ENCODE measurements around the gene ABHD14A.

The ABHD14A gene

DNA sequence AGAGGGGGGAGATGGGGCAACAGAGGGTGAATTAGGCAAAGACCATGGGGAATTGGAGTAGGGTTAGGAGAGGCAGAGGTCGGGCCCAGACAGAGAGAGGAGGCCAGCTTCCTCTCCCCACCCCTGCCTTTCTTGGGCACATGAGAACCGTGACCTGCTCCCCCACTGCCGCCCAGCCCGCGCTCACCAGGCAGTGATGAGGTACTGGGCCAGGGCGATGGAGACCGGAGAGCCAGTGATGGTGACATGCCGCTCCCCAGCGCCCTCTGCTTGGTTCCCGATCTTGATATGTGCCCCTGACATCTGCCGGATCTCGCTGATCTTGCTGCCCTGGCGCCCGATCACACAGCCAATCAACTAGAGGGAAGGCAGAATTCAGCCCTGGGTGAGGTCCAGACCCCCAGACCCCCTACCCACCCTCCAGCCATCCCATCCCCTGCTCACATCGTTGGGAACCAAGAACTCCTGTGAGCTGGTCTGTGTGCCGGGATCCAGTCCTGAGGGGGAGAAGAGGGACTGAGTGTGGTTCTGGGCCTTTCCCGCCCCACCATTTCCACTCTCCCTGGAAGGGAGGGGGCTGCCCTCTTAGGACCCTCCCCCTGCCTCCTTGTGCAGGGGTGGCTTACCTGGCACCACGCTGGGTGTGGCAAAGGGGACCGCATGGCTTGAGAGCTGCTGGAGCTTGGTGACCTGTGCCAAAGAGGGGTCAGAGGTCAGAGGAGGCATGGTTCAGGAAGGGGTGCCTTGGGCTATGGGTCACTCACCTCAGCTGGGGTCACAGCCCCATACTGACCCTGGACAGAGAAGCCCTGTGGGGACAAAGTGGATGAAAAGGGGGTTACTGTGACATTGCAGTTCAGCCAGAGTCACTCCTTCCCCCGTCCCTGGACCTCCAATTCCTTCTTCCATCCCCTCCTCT, 16.0 kb upstream of the ABHD14A start:
- no peak for DNase-seq

DNA sequence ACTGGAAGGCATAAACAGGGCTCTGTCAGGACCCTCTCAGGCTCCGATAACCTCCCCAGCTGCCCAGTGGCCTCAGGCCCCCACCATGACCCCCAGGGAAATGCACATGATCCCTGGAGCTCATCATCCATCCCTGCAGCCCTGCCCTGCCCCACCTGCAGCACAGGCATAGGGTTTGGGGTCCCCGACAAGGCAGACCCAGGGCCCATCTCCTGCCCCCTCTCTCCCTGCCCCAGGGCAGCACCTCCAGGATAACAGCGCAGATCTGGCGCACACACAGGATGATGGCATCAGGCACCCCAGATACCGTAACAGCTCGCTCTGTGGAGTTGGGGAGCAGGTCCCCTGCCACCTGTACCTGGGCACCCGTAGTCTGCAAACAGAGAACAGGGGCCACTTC, 15.2 kb upstream of the ABHD14A start:
- DNase-seq = no peak

DNA sequence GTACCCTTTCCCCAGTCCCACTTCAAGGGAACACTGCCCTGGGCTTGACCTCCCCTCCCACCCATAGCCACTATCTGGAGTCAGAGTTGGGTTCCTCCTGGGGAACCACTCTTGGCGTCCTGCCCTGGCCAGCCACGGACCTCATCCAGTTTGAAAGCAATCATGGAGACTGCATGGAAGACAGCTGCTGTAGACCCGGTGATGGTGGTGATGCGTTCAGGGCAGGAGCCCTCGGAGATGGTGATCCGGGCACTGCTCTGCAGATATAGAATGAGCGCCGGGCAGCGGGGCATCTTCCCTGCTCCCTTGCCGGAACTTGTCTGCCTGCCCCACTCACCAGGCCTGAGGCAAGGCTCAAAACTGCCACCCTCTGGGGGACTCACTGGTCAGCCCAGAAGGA, 14.5 kb upstream of the ABHD14A start:
- no peak for DNase-seq

DNA sequence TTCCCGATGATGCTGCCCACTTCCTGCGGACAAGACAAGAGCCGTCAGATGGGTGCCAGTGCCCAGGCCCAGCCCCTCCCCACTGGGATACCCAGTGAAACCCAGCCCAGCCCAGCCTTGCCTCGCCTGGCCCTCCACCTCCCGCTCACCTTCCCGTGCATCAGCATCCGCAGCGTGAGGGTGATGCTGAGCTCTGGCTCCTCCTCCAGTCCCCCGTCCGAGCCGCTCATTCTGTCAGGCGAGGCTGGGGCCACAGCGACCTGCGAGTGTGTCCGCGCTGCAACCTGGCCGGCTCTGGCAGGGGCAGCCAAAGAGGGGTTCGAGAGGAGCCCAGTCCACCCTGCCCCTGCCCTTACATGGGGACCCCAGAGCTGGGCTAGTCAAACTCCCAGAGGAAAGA, 13.9 kb upstream of the ABHD14A start:
- no peak for DNase-seq

DNA sequence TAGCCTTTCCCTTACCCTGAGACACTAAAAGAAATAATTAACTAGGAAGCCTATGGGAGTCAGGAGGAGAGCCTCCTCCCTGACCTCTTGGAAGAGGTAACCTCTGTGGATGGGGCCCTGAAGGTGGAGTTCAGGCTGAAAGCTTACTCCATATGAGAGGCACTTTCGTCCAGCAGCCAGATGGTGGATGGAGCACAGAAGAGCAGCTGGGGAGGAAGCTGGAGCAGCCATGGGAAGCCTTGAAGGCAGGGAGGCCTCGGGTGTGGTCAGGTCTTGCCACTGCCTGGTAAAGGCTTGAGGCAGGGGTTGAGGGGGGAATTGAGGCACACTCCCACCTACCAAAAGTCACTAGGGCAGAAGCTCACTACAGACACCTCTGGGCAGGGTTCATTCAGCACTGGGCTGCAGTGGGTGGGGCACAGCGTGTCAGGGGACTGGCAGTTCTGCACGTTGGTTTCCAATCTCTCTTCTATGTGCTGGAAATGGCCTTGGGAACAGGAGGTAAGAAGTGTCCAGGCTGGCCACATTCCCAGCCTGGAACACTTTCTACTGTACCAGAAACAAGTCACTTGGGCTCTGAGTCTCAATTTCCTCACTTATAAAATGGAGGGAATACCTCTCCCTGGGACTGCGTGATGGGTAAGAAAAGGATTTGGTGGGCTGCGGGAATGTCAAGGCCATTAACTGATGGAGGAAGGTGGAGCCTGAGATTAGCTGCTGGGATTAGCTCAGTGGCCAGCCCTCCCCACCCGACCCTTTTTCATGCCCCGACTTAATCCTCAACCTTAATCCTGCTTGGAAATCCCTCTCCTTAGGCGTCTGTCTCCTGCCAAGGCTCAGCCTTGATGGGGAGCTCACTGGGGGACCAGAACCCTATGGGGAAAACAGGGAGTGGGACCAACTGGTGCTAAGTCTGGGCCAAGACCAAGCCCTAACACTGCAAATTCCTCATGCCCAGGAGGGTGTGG, 13.0 kb upstream of the ABHD14A start:
- no peak for DNase-seq

DNA sequence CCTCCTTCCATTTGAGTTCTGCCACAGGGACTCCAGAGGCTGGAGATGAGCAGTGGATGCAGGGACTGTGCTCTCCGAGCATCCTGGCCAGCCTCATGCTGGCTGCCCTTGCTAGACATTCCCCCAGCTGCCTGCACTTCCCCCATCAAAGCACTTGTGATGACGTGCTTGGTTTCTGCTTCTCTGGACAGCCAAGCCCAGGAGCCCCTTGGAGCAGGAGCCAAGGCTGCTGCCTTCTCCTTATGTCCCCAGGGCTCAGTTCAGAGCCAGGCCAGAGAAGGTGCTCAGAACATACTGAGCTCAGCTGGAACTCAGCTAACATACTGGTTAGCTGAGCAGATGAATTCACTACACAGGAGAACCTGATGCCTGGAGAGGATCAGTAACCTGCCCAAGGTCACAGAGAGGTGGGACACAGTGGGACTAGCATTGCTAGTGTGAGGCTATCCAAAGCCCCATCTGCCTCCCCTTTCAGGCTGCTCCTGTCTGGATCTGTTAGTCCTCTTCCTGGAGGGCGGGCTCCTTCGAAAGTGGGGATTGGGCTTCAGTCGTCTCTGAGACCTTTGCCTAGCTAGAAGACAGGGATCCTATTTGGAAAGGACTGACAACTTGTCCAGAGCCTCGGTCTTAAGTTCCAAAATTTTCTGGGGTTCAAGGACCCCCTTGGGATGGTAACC, 11.9 kb upstream of the ABHD14A start:
- DNase-seq = no peak

DNA sequence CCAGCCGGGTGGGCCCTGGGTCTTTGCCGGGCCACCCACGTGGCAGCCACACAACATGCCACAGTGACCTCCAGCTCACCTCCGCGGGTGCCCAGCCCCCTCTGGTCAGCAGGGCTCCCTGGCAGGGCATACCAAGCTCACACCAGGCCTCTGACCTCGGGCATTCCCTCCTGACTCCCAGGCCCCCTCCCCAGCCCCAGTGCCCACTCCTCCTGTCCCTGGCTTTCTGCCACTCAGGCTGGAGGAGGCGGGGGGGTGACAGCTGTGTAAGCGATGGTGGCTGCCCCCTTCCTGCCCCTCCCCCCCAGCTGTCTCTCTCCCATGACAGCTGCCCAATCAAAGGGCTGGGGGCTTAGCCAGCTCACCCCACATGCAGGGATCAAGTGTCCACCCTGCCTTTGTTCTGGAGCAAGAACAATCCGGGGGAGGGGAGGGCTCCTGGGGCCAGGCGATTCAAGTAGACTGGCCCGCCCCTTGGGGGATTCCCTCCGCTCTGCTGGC, 10.9 kb upstream of the ABHD14A start:
- peak; percentile 23 for DNase-seq

DNA sequence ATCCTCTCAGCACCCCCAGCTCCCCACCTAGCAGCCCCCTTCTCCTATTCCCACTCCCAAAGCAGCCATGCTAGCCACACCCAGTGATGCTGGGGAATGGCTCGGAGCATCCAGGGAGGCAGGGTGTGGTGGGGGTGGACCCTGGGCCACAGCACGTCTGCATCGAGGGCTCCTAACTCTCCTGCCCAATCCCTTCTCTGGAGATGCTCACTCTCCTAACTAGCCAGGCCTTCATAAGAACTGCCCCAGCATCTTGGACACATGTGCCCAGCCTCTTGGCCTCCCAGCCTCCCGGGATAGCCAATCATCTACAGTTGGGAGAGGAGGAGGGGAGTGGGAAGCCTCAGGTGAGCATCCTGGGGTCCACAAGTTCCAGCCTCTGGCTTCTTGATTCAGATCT, 10.3 kb upstream of the ABHD14A start:
- DNase-seq = no peak

DNA sequence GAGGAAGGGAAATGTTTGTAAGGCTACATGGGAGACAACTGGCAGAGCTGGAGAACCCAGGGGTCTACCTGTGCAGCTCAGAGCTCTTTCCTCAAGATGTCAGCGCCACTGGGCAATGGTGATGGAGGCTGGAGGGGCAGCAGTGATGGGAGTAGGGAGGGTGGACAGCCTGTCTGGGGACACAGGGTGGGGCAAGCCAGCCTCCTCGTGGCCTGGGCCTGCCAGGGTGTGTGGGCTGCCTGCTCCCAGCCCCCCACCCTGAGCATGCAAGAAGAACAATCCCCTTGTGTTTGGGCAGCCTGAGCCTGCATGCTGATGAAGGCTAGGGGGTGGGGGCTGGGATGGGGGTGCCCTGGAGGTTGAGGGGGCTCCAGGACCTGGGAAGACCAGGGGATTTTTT, 8.8 kb upstream of the ABHD14A start:
- DNase-seq = no peak

DNA sequence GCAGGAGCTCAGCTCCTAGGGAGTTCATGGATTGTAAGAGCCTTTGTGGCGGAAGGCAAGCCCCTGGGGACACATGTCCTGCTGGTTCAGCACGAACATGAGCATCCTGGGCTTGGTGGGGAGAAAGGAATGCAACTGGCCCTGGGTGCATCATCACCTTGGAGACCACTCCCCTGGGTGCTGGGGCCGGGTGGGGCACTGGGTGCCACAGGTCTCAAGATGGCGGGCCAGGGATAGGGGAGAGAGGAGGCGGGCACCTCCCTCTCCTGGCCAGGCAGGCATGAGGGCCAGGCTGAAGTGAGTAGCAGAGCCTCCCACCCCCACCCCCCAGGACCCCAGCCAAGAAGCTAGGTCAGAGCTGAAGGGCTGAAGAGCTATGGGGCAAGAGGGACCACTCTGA, 8.4 kb upstream of the ABHD14A start:
- no peak for DNase-seq

DNA sequence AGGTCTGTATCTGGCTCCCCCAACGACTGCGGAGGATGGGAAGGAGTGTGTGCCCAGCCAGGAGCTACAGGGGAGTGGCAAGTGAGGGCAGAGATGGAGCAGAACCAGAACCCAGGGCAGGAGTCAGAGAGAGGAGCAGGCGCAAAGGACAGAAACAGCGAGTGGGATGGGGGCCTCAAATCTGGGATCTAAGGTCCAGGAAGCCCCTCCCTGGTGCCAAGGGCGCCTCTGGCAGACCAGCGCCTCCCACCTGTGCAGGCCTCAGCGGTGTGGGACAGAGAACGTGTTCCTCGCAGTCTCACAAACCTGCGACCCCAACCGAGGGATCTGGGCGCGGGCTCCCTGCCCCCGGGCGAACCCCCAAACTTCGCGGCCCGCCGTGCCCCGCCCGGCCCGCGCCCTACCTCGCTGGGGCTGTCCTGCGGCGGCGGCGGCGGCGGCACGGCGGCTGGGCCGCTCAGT, 7.9 kb upstream of the ABHD14A start:
- peak; percentile 16 for DNase-seq

DNA sequence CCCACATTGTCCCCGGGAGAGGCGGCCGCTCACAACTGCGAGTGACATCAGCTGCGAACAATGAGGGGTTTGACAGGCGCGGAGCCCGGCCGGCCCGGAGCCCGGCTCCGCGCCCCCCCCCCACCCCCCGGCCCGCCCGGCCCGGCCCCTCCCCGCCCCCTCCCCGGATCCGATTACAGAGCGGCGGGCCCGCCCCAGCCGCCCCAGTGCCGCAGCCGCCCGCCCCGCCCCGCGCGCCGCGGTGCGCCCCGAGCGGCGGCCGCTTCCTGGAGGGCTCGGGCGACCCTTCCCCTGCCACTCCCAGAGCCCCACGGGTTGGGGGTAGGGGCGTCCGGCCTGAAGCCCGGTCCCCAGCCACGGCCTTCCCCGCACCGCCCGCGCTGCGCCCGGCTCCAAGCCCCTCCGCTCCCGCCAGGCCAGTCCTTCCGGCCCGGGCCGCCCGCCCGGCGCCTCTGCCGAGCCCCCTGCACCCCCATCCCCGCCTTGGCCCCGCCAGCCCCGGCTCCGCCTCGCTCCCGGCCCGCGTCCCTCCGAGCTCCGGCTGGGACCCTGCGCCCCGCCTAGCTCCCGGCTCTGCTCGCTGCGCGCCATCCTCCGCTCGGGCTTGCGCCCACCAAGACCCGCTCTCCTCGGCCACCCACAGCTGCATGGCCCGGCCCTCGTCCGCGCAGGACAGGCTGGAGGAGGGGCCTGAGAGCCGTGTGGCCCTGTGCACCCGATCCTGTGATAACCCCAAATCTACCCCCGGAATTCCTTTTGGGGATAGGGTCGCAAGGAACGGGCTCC, 7.3 kb upstream of the ABHD14A start, which contains the start of gene PCBP4:
Gene PCBP4 (minus strand): TSS at position 71 of the 786 bp plus-strand sequence. CDS start 6,214 bp downstream, outside the sequence.
- DNase-seq = peak; percentile 14

DNA sequence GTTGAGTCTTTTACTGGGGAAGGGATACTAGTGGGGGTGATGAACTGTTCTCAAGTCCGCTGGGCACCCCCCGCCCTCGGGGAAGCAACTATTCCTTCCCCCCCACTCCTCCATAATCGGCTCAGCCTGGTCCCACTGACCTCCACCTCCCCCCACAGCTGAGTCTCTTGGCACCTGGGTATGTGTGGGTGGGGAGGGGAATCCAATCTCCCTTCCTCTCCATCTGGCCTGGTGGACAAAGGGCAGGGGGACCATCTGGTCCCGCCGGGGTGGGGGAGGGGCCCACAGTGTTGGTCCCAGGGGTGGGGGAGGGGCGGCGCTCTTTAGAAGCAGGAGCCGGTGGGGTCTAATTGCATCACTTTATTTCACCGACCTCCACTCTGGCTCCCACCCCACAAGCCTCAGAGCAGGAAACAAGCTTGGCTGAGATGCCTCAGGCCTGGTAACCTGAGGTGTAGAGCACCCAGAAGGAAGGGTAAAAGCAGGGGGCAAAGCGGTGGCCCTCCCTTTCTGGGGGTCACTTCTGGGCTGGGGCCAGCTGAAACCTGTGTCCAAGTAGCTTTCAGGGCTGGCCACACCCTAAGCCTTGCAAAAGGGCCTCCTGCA, 6.6 kb upstream of the ABHD14A start:
- no peak for DNase-seq

DNA sequence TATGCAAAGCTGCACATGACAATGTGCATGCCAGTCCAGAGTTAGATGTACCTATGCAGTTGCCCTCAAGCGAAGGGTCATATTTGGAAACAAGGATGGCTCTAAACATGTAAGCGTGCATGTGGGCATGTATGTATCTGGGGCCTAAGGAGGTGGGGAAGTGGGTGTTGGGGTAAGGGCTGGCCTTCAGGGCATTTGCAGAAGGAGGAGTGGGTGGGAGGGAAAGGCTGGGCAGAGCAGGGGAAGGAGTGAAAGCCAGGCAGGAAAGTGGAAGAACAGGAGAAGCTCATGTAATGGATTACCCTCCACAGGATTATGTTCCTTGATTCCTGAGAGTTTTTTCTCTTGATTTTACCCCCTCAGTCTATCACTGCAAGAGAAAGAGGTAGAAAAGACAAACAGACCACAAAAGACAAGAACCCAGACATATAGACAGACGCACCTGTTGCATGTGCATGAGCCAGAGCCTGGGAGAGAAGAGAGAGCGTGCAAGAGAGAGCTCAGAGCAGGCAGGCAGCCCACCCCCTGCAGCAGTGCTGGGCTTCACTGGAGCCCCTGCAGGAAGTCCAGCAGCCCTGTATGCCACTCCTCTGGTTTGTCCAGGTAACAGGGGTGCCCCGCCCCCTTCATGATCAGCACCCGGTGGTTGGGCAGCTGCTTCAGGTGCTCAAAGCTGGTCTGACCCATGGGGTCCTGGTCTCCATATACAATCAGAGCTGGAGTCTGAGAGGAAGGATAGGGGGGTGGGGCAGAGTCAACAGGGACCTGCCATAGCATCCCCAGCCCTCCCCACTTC, 5.8 kb upstream of the ABHD14A start:
- DNase-seq = no peak

DNA sequence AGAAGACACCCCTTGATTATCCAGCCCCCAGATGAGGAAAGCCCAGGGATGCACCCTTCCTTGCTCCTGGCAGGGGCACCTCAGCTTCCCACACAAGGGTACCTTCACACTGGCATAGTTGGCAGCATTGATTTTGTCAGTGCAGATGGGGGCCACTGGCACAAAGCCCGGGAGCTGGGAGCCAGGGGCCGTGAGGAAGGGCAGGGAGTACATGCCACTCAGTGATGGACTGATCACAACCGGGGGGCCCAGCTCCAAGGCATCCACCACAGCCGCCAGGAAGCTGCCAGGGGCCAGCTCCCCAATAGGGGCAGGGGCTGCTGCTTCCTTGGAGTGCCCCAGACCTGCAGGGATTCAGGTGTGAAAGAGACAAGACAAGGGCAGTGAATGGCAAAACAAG, 5.0 kb upstream of the ABHD14A start:
- no peak for DNase-seq

DNA sequence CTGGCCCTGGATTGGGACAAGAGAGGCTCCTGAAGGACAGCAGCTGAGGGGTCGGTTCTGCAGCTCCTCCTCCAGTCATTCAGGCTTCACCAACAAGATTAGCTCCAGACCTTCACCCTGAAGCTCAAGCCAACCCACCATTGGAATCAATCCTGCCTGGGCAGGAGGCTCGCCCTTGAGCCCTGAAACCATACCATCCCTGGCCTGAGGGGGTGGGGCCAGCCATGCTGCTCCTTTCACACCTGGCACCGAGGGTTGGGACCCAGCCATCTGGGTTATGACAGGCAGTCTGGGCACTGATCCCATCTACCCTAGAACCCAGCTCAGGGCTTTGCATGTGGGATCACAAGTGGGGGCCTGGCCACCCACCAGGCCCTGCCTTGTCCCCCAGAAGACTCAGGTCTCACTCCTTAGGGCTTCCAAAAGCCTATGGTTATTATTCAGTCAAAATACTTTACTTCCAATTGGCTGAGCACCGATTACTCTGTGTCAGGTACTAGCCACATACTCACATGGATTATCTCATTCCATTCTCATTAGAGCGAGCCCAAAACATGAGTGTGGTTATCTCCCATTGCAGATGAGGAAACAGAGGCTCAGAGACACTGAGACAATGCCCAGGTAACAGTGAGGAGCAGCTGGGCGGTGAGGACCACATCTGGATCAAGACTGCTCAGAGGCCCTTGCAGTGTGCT, 4.1 kb upstream of the ABHD14A start:
- DNase-seq = no peak

DNA sequence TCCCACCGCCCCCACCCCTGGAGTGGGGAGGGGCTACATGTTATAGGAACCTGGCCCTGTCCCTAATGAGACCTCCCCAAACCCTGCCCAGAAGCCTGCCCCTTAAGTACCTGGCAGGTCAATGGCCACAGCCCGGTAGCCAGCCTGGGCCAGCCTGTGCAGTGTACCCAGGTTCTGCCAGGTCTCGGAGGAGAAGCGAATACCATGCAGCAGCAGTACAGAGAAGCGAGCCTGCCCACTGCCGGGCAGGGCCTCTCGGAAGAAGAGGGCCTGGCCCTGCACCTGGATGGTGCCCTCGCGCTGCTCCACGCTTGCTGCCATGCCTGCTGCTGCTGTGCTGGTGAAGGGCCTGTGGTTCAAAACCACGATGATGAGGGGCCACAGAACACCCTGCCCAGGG, 3.5 kb upstream of the ABHD14A start:
- no peak for DNase-seq

DNA sequence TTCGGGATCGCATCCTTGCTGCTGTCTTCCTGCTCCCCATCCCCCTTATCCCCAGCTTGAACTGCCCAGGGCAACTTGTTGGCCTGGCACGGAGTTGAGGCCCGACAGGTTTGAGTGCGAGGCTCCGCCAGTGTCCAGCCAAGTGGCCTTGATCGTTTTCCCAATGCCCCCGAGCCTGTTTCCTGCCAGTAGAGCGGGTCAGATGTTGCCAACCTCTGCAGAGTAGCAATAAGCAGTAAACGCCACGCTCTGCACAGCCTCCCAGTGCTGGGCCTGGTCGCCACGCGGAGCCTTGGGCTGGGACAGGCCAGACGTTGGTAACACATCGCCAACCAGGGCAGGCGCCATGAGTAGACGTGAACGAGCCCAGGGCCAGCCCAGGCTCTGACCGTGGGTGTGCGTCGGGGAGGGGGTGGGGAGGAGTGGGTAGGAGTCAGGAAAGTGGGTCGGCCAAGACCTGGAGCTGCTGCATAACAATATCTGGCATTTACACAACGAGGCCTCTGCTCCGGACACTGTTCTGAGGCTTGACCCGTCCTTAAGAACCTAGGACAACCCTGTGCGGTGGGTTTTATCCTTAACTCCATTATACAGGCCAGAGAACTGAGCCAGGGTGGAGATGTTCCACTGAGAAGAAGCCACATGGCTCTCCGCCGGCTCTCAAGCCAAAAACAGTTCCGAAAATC, 444 bp upstream of the ABHD14A start:
- no peak for DNase-seq

DNA sequence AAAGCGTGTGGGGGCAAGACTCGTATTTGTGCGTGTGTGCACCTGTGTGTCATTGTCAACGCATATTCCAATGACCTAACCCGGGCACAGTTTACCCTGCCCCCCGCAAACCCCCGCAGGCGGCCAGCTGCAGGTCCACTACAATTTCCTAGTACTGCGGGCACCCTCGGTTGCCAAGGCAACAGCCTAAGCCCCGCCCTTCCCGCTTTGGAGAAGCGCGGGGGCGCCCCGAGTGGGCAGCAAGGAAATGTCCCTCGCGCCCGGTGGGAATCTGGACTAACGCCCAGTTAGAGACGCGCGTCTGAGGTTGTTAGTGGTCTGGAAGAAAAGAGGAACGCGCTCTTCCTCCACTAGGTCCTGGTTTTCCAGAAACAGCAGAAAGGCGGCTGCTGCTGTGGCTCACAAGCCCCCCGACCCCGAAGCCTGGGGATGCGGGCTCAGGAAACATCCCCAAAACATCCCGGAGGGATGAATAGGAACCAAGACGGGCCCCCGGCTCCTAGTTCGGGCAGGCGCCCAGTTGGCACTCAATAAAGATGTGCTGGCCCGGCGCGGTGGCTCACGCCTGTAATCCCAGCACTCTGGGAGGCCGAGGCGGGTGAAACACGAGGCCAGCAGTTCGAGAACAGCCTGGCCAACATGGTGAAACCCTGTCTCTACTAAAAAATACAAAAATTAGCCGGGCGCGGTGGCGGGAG, 1.1 kb downstream of the ABHD14A start:
- DNase-seq = no peak
